HG02870 (cell line): ENCODE data around the gene HTR2C.

ENCODE experiments used
- ATAC-seq: cut with Tn5 transposase; IDR thresholded peaks from one replicate; pipeline ENCODE4 v1.9.1; 2021; ENCODE audit warnings: mild to moderate bottlenecking, moderate library complexity; ENCODE audit not compliant: unreplicated experiment

The HTR2C gene

DNA sequence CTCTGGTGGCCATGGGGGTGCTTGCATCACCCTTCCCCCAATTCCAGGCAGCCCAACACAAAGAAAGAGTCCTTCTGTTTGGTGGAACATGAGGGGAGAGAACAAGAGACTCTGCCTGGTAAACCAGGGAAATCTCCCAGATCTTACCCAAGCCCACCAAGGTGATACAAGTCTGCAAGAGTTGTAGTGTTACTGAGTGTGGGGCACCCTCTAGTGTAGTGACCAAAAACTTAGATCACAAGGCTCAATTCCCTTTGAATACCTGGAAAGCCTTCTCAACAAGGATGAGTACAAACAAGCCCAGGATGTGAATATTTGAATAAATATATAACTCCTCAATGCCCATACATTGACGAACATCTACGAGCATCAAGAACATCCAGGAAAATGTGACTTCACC lies 368.8 kb downstream of the HTR2C start:
- ATAC-seq: no peak
